Measurements from ENCODE around the gene ENAH.

GRCh38 chr1:225651376-225651871, 1.5 kb downstream of the ENAH start:
- TF ChIP-seq, protein P1, sequence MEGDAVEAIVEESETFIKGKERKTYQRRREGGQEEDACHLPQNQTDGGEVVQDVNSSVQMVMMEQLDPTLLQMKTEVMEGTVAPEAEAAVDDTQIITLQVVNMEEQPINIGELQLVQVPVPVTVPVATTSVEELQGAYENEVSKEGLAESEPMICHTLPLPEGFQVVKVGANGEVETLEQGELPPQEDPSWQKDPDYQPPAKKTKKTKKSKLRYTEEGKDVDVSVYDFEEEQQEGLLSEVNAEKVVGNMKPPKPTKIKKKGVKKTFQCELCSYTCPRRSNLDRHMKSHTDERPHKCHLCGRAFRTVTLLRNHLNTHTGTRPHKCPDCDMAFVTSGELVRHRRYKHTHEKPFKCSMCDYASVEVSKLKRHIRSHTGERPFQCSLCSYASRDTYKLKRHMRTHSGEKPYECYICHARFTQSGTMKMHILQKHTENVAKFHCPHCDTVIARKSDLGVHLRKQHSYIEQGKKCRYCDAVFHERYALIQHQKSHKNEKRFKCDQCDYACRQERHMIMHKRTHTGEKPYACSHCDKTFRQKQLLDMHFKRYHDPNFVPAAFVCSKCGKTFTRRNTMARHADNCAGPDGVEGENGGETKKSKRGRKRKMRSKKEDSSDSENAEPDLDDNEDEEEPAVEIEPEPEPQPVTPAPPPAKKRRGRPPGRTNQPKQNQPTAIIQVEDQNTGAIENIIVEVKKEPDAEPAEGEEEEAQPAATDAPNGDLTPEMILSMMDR (IDR thresholded peaks at IDR 0.05 in 2 of 3, conservative IDR thresholded peaks at IDR 0.05 in 1 of 3; ENCODE audit: borderline replicate concordance in 1 of 3, insufficient read depth in 1 of 3, low read depth in 2 of 3, low read length in 2 of 3): no peak
- no peak for TF ChIP-seq EGR1 (IDR thresholded peaks at IDR 0.05; ENCODE audit: low read depth)
- no peak for TF ChIP-seq REST (IDR thresholded peaks at IDR 0.05; ENCODE audit: low read depth)
- no peak for TF ChIP-seq ZNF274 (IDR thresholded peaks at IDR 0.05; ENCODE audit: low read depth, low read length)
